Upper lobe of right lung (tissue), 1 donor: Measurements from ENCODE around the gene IQCC. TPM values are rescaled to one million over a fixed set of nuclear protein-coding genes. Genes with fewer than 3 reads are reported as not detected.

Experiments used
- ATAC-seq: fragments of 200-7000 bp; cut with Tn5 transposase; one replicate; pipeline ENCODE4 v1.9.1; 2020; ENCODE audit warnings: mild to moderate bottlenecking, moderate library complexity
- DNase-seq: peaks from one replicate; pipeline ENCODE4 v3.0.0-alpha.2; 2020
- H3K27ac ChIP-seq: fragments of 200-600 bp; one replicate; pipeline ENCODE4 v1.8.0; 2022
- H3K27me3 ChIP-seq: fragments of 200-600 bp; one replicate; pipeline ENCODE4 v1.8.0; 2022; ENCODE audit warnings: mild to moderate bottlenecking
- H3K36me3 ChIP-seq: fragments of 200-600 bp; one replicate; pipeline ENCODE4 v1.8.0; 2022
- H3K4me1 ChIP-seq: fragments of 200-600 bp; one replicate; pipeline ENCODE4 v1.8.0; 2022
- H3K4me3 ChIP-seq: fragments of 200-600 bp; one replicate; pipeline ENCODE4 v1.8.0; 2022; ENCODE audit warnings: mild to moderate bottlenecking
- H3K9me3 ChIP-seq: fragments of 200-600 bp; one replicate; pipeline ENCODE4 v1.8.0; 2022
- CTCF ChIP-seq: fragments of 200-600 bp; IDR thresholded peaks from one replicate; pipeline ENCODE4 v1.8.0; 2022; ENCODE audit warnings: antibody characterized with exemption
- intact Hi-C: fragments of 100-400 bp; cut with DNase I; formaldehyde crosslinking; loops from one replicate; pipeline ENCODE4 v1.11.0; 2022
- total RNA-seq: library from RNA; stranded (reverse); fragmentation: NEBNext Ultra II Directional; extraction: Animal tissue kit (Norgen Biotek cat#: 25700); gene quantifications from one replicate; pipeline ENCODE4 v1.2.1, GENCODE V29; 2021
- donor health status: DM: no; HTN: yes; CAD: no; lungs with severe emphysema.

The IQCC gene
- total RNA-seq, 1 donor from 2014 or later: 1.2 TPM

GRCh38 chr1:32223683-32224082 is 18.2 kb downstream of the IQCC start:
- intact Hi-C loops: no loop called here
- H3K27ac ChIP-seq: peak overlapping the region; percentile 97

GRCh38 chr1:32224285-32224684 is 18.8 kb downstream of the IQCC start:
- Histone ChIP-seq H3K9me3 (no peaks in the 10 kb centered on the region), H3K4me1 (peaks cover 24% of the 10 kb centered on the region), H3K36me3 (peaks cover 54% of the 10 kb centered on the region), H3K27me3 (no peaks in the 10 kb centered on the region), H3K4me3 (no peak overlapping the region), H3K27ac (no peak overlapping the region)
- intact Hi-C loops: no loop called here
- no peak for TF ChIP-seq CTCF
- ATAC-seq: no peak
- DNase-seq: no peak

More at GRCh38 chr1:32223683-32224082, 18.2 kb downstream of the IQCC start:
- DNase-seq (no peak), ATAC-seq (no peak)
- H3K36me3 ChIP-seq: peaks cover 48% of the 10 kb centered on the region
- no peaks in the 10 kb centered on the region for H3K27me3 ChIP-seq
- no peak for TF ChIP-seq CTCF
- no peaks in the 10 kb centered on the region for H3K9me3 ChIP-seq
- H3K4me3 ChIP-seq: peak overlapping the region; percentile 92
- H3K4me1 ChIP-seq: peaks cover 24% of the 10 kb centered on the region

- Histone ChIP-seq H3K27me3 (no peaks in the 10 kb centered on the region), H3K36me3 (peaks cover 91% of the 10 kb centered on the region), H3K4me1 (peaks cover 5% of the 10 kb centered on the region), H3K9me3 (no peaks in the 10 kb centered on the region), H3K4me3 (no peak overlapping the region), H3K27ac (no peak overlapping the region)
- no peak for TF ChIP-seq CTCF
- intact Hi-C loops: no loop called here
- ATAC-seq: no peak
- DNase-seq: no peak
Measured at GRCh38 chr1:32228771-32229170, 23.3 kb downstream of the IQCC start.

GRCh38 chr1:32231843-32232432 is 26.5 kb downstream of the IQCC start:
- Histone ChIP-seq H3K27ac (no peak overlapping the region), H3K4me1 (no peaks in the 10 kb centered on the region), H3K4me3 (no peak overlapping the region), H3K9me3 (no peaks in the 10 kb centered on the region), H3K36me3 (peaks cover 60% of the 10 kb centered on the region), H3K27me3 (no peaks in the 10 kb centered on the region)
- ATAC-seq: no peak
- no peak for TF ChIP-seq CTCF
- no peak for DNase-seq
- intact Hi-C loops: no loop called here

GRCh38 chr1:32232558-32233304 is 27.3 kb downstream of the IQCC start:
- intact Hi-C loops: no loop called here
- peaks cover 52% of the 10 kb centered on the region for H3K36me3 ChIP-seq

More at GRCh38 chr1:32232558-32233304, 27.3 kb downstream of the IQCC start:
- ATAC-seq (no peak), DNase-seq (no peak)
- H3K9me3 ChIP-seq: no peaks in the 10 kb centered on the region
- no peaks in the 10 kb centered on the region for H3K4me1 ChIP-seq
- H3K27me3 ChIP-seq: no peaks in the 10 kb centered on the region
- TF ChIP-seq CTCF: no peak
- no peak overlapping the region for H3K4me3 ChIP-seq
- H3K27ac ChIP-seq: no peak overlapping the region
